ENCODE measurements around the gene NET1. TPM values are rescaled to one million over a fixed set of nuclear protein-coding genes. Genes with fewer than 3 reads are reported as not detected.

NET1 gene
- total RNA-seq, 1 donor from 2014 or later = 15.6 TPM

GRCh38 chr10:5490698-5491464 lies 78.5 kb downstream of the NET1 start:
- intact Hi-C loops (cut with DNase I) = no loop called here
- DNase-seq (no peak), ATAC-seq (ENCODE audit: poor library complexity) (no peak)

DNA sequence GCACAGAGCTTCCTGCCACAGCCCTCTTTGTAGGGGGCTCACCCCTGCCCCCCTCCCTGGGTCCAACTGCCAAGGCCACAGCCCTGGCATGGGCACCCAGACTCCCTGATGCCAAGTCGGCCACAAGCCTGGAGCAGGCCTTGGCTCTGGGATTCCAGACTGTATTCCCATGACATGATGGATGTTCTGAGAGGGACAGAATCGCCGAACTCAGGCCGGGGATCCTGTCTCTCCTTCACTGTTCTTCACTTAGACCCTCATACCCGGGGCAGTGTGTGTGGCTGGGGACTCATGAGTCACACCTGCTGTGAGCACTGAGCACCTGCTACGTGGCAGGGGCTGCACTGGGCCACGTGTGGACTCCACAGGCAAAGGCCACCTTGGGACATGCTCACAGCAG lies 79.1 kb downstream of the NET1 start:
- intact Hi-C loops (cut with DNase I) = no loop called here
- DNase-seq (no peak), ATAC-seq (ENCODE audit: poor library complexity) (no peak)

- no peak for DNase-seq
- ATAC-seq (ENCODE audit: poor library complexity) = no peak
- intact Hi-C loops (cut with DNase I) = no loop called here
These were observed 80.0 kb downstream of the NET1 start for GRCh38 chr10:5492322-5492855.

- no peak for DNase-seq
- intact Hi-C loops (cut with DNase I) = no loop called here
- ATAC-seq (ENCODE audit: poor library complexity) = no peak
These were observed 80.7 kb downstream of the NET1 start for GRCh38 chr10:5492929-5493576.

DNA sequence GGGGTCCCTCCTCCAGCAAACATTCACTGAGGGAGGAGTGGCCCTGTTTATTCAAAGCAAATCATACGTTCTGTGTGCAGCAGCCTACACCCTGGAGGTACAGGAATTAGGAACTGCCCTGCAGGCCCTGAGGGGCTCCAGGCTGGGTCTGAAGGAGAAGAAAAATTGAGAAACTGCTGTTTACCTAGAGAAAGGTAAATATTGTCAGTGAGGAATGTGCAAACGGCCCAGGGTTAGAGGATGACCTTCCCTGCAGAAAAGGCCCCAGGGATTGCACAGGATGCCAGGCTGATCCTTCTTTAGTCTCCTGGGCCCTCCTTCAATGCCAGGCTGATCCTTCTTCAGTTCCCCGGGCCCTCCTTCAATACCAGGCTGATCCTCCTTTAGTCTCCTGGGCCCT lies 81.3 kb downstream of the NET1 start:
- no peak for ATAC-seq (ENCODE audit: poor library complexity)
- intact Hi-C loops (cut with DNase I) = no loop called here
- no peak for DNase-seq

GRCh38 chr10:5494611-5495010 lies 82.3 kb downstream of the NET1 start:
- intact Hi-C loops (cut with DNase I) = no loop called here
- DNase-seq = no peak
- ATAC-seq (ENCODE audit: poor library complexity) = no peak

- ATAC-seq (ENCODE audit: poor library complexity) = no peak
- intact Hi-C loops (cut with DNase I) = no loop called here
- no peak for DNase-seq
These were observed 84.2 kb downstream of the NET1 start for GRCh38 chr10:5496261-5497250.

- intact Hi-C loops (cut with DNase I) = no loop called here
- no peak for DNase-seq
- no peak for ATAC-seq (ENCODE audit: poor library complexity)
These were observed 84.9 kb downstream of the NET1 start for GRCh38 chr10:5497289-5497688.

DNA sequence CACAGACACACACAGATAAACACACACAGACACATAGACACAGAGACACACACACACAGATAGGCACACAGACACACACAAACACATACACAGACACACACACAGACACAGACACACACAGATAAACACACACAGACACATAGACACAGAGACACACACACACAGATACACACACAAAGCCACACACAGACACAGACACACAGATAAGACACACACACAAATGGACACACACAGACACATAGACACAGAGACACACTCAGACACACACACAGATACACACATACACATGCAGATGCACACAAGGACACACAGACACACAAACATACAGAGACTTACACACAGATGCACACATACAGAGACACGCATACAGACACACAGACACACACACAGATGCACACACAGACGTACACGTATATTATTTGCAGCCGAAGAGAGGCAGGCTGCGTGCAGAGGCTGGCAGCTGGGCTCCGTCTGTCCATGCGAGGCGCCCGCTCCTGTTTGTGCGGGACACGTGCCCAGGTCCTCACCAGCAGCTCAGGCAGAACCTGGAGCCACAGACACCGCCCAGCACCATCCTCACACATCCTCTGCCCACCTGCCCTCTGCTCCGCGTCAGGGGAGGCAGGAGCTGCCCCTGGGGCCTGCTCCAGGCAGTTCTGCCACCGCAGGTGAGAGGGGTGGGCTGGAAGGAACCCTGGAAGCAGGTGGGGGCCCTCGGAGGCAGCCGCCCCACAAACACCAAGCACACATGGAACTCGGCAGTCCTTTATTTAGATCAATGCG lies 85.8 kb downstream of the NET1 start:
- no peak for ATAC-seq (ENCODE audit: poor library complexity)
- no peak for DNase-seq
- intact Hi-C loops (cut with DNase I) = no loop called here

DNA sequence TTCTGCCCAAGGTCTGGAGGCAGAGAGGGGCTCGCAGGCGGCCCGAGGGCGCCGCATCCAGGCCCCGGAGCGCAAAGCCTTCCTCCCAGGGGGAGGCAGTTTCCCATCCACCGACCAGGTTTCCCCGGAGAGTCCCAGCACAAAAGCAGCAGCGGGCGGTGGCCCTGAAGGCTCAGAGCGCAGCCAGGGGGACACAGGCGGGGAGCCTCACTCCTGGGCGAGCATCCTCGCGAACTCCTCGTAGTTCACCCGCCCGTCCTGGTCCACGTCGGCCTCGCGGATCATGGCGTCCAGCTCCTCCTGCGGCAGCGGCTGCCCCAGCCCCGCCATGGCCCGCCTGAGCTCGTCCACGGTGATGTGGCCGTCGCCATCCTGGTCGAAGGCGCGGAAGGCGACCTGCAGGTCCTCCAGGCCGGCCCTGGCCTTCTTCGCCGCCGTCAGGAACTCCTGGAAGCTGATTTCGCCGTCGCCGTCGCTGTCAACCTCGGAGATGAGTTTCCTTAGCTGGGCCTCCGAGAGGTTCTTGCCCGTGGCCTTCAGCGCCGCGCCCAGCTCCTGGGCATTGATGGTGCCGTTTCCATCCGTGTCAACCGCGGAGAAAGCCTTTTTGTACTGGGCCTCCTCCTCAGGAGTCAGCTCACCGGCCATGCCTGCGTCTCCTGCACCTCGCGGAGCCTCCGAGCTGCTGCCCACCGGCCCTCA lies 86.6 kb downstream of the NET1 start:
- DNase-seq (no peak), ATAC-seq (ENCODE audit: poor library complexity) (no peak)
- intact Hi-C loops (cut with DNase I) = no loop called here

DNA sequence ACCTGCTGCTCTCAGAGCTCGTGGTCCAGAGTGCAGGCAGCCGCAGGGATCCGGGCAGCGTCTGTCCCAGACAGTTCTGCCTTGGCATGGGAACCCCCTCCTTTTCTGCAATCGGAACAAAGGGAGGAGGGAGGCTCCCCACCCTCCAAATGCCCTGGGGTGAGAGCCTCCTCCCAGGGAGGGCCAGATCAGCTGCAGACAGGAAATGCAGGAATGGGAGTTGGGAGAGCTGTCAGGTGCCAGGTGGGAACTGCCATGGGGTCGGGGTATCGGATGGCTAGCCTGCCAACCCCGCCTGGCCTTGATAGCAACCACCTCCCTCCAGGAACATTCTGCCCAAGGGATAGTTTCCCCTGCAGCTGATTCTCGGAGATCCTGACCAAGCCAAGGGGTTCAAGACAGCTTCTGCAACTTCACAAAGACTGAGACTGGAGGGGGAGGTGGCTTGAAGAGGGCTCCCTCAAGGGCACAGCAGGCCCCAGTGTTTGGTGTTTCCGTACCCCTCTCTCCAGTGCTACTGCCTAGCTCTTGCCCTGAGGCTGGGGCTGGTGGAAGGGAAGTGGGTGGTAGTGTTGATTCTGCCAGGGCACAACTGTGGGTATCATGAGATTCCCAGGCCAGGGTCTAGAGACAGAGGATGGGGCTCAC lies 87.3 kb downstream of the NET1 start, which contains the start of gene CALML5:
Gene CALML5, minus strand, starts transcription at position 78 of the 648 bp plus-strand sequence. CDS start 132 bp downstream, outside the sequence.
- ATAC-seq (ENCODE audit: poor library complexity) (no peak), DNase-seq (no peak)
- intact Hi-C loops (cut with DNase I) = no loop called here

- intact Hi-C loops (cut with DNase I) = no loop called here
- no peak for ATAC-seq (ENCODE audit: poor library complexity)
- DNase-seq = no peak
These were observed 87.9 kb downstream of the NET1 start for GRCh38 chr10:5500162-5500670.

- ATAC-seq (ENCODE audit: poor library complexity) (no peak), DNase-seq (no peak)
- intact Hi-C loops (cut with DNase I) = no loop called here
These were observed 88.6 kb downstream of the NET1 start for GRCh38 chr10:5500910-5501309.

DNA sequence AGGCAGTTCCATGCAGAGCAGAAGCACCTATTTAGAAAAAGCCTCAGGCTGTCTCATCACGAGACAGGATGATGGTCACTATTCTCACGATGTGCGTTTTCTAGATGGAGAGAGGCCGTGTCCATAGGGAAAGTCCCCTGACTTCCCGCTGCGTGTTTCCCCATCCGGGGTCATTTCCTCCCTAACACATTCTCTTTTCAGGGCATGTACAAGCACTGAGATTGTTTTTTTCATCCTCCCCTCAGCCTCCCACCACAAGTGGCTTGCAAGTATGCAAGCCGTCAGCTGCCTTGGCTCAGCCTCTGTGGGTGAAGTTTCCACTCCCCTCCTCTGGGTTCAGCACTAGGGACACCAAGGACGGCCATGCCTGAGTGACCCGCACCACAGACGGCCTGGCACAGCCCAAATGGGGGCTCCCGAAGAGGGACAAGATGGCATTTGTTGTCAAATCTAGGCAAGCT lies 89.7 kb downstream of the NET1 start:
- no peak for DNase-seq
- intact Hi-C loops (cut with DNase I) = no loop called here
- no peak for ATAC-seq (ENCODE audit: poor library complexity)

DNA sequence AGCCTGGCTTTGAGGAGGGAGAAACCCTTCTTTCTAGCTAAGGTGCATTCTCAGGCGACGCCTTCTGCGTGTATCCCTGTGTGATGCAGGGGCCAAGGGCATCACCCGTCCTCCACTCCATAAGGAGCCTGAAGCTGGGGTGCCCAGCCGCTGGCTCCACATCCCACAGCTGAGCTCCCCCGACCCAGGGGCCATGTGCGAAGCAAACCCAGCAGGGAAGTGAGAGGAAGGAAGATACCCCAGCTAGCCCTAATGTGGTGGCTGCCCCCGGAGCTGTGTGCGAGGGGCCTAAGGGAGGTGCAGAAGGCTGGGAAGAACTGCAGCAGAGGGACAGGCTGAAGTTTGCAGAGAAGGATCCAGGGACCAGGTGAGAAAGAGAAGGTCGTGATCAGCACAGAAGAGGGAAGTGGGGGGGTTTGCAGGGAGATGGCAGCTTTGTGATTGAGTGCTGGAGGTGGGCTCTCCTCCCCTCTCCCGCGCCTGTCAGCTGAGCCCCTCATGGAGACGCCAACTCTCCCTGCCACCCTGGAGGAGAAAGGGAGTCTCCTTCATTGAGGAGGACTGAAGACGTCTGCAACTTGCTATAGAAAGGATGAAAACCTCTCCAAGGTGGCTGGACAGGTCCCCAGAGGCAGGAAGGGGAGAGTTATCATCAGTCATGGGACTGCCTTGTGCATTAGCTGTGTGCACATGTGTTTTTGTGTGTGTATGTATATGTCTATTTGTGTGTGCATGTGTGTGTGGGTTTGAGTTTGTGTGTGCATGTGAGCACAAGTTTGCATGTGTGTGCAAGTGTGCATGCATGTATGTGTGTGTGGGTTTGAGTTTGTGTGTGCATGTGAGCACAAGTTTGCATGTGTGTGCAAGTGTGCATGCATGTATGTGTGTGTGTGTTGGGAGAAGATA lies 90.5 kb downstream of the NET1 start:
- no peak for DNase-seq
- intact Hi-C loops (cut with DNase I) = no loop called here
- no peak for ATAC-seq (ENCODE audit: poor library complexity)

DNA sequence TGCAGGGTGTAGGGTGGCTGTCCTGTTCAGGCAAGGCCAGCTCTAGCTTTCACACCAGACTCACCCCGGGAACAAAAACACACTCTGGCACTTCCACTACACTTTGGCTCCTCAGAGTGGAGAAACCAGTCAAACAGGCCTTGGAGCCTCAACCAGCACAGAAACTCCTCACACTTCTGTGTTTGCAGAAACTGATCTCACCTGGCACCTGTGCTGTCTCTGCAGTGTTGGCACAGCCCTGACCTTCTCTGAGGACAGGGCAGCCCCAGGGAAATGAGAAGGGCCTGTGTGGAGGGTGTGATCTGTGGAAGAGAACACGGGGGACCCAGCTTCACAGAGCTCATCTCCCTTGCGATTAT lies 91.1 kb downstream of the NET1 start:
- intact Hi-C loops (cut with DNase I) = no loop called here

More for the DNA sequence above, 91.1 kb downstream of the NET1 start:
- DNase-seq (no peak), ATAC-seq (ENCODE audit: poor library complexity) (no peak)

All from Right ventricle myocardium superior (tissue), 1 donor.